ENCODE data around the gene CLIP3.

The CLIP3 gene

GRCh38 chr19:36061367-36061766, 28.7 kb upstream of the CLIP3 start:
- no peaks in the 10 kb centered on the region for H3K4me1 ChIP-seq (ENCODE audit: control insufficient read depth, insufficient read depth, low read length, poor library complexity, severe bottlenecking)
- H3K36me3 ChIP-seq (ENCODE audit: control insufficient read depth, insufficient read depth, low read length) = no peaks in the 10 kb centered on the region
- no peaks in the 10 kb centered on the region for H3K9me3 ChIP-seq (ENCODE audit: control insufficient read depth, low read length)
- H3K27ac ChIP-seq (ENCODE audit: insufficient read depth, low read length, poor library complexity, severe bottlenecking) = no peak overlapping the region
- DNase-seq = no peak
- H3K27me3 ChIP-seq (replicated peaks; ENCODE audit: control insufficient read depth, insufficient read depth, low read length, poor library complexity, severe bottlenecking) = no peaks in the 10 kb centered on the region
- no peak overlapping the region for H3K4me3 ChIP-seq (ENCODE audit: insufficient read depth, low read depth, low read length, poor library complexity, severe bottlenecking)

GRCh38 chr19:36060430-36060829, 27.8 kb upstream of the CLIP3 start:
- Histone ChIP-seq H3K27ac (ENCODE audit: insufficient read depth, low read length, poor library complexity, severe bottlenecking) (no peak overlapping the region), H3K9me3 (ENCODE audit: control insufficient read depth, low read length) (no peaks in the 10 kb centered on the region), H3K4me3 (ENCODE audit: insufficient read depth, low read depth, low read length, poor library complexity, severe bottlenecking) (no peak overlapping the region), H3K36me3 (ENCODE audit: control insufficient read depth, insufficient read depth, low read length) (no peaks in the 10 kb centered on the region), H3K27me3 (replicated peaks; ENCODE audit: control insufficient read depth, insufficient read depth, low read length, poor library complexity, severe bottlenecking) (no peaks in the 10 kb centered on the region), H3K4me1 (ENCODE audit: control insufficient read depth, insufficient read depth, low read length, poor library complexity, severe bottlenecking) (peaks cover under 1% of the 10 kb centered on the region)
- no peak for DNase-seq

- Histone ChIP-seq H3K9me3 (ENCODE audit: control insufficient read depth, low read length) (no peaks in the 10 kb centered on the region), H3K27me3 (replicated peaks; ENCODE audit: control insufficient read depth, insufficient read depth, low read length, poor library complexity, severe bottlenecking) (no peaks in the 10 kb centered on the region), H3K36me3 (ENCODE audit: control insufficient read depth, insufficient read depth, low read length) (no peaks in the 10 kb centered on the region)
Observed at GRCh38 chr19:36059180-36059910, 26.7 kb upstream of the CLIP3 start.

GRCh38 chr19:36058481-36059179, 26.0 kb upstream of the CLIP3 start:
- H3K27ac ChIP-seq (ENCODE audit: insufficient read depth, low read length, poor library complexity, severe bottlenecking) = no peak overlapping the region
- H3K36me3 ChIP-seq (ENCODE audit: control insufficient read depth, insufficient read depth, low read length) = no peaks in the 10 kb centered on the region
- no peak for DNase-seq

More at GRCh38 chr19:36059180-36059910, 26.7 kb upstream of the CLIP3 start:
- no peak overlapping the region for H3K27ac ChIP-seq (ENCODE audit: insufficient read depth, low read length, poor library complexity, severe bottlenecking)
- no peak for DNase-seq
- H3K4me3 ChIP-seq (ENCODE audit: insufficient read depth, low read depth, low read length, poor library complexity, severe bottlenecking) = no peak overlapping the region
- H3K4me1 ChIP-seq (ENCODE audit: control insufficient read depth, insufficient read depth, low read length, poor library complexity, severe bottlenecking) = peaks cover 4% of the 10 kb centered on the region

GRCh38 chr19:36054733-36055686, 22.3 kb upstream of the CLIP3 start, which contains the start of gene WDR62:
Gene WDR62 (plus strand): TSS chr19:36054897. CDS start chr19:36054972, 75 bp downstream.
- peaks cover 4% of the 10 kb centered on the region for H3K4me1 ChIP-seq (ENCODE audit: control insufficient read depth, insufficient read depth, low read length, poor library complexity, severe bottlenecking)
- peak; percentile 25 to 92 (median 88) for DNase-seq
- peak within 1 kb of the TSS; percentile 79 for H3K27ac ChIP-seq (ENCODE audit: insufficient read depth, low read length, poor library complexity, severe bottlenecking)
- H3K4me3 ChIP-seq (ENCODE audit: insufficient read depth, low read depth, low read length, poor library complexity, severe bottlenecking) = peak within 1 kb of the TSS; percentile 81
- H3K36me3 ChIP-seq (ENCODE audit: control insufficient read depth, insufficient read depth, low read length) = no peaks in the 10 kb centered on the region
- no peaks in the 10 kb centered on the region for H3K27me3 ChIP-seq (replicated peaks; ENCODE audit: control insufficient read depth, insufficient read depth, low read length, poor library complexity, severe bottlenecking)
- no peaks in the 10 kb centered on the region for H3K9me3 ChIP-seq (ENCODE audit: control insufficient read depth, low read length)

More at GRCh38 chr19:36058481-36059179, 26.0 kb upstream of the CLIP3 start:
- Histone ChIP-seq H3K9me3 (ENCODE audit: control insufficient read depth, low read length) (no peaks in the 10 kb centered on the region), H3K4me3 (ENCODE audit: insufficient read depth, low read depth, low read length, poor library complexity, severe bottlenecking) (no peak overlapping the region), H3K27me3 (replicated peaks; ENCODE audit: control insufficient read depth, insufficient read depth, low read length, poor library complexity, severe bottlenecking) (no peaks in the 10 kb centered on the region), H3K4me1 (ENCODE audit: control insufficient read depth, insufficient read depth, low read length, poor library complexity, severe bottlenecking) (peaks cover 4% of the 10 kb centered on the region)

- Histone ChIP-seq H3K27ac (ENCODE audit: insufficient read depth, low read length, poor library complexity, severe bottlenecking) (peak within 1 kb of the TSS; percentile 79), H3K36me3 (ENCODE audit: control insufficient read depth, insufficient read depth, low read length) (no peaks in the 10 kb centered on the region), H3K4me3 (ENCODE audit: insufficient read depth, low read depth, low read length, poor library complexity, severe bottlenecking) (peak within 1 kb of the TSS; percentile 81), H3K27me3 (replicated peaks; ENCODE audit: control insufficient read depth, insufficient read depth, low read length, poor library complexity, severe bottlenecking) (no peaks in the 10 kb centered on the region), H3K9me3 (ENCODE audit: control insufficient read depth, low read length) (no peaks in the 10 kb centered on the region), H3K4me1 (ENCODE audit: control insufficient read depth, insufficient read depth, low read length, poor library complexity, severe bottlenecking) (peaks cover 4% of the 10 kb centered on the region)
- peak; percentile 99 to 100 (median 100) for DNase-seq
Observed at GRCh38 chr19:36054119-36054732, 21.6 kb upstream of the CLIP3 start, which contains the start of gene THAP8. Gene THAP8 (minus strand): TSS chr19:36054285. CDS start chr19:36054217, 68 bp downstream.

- Histone ChIP-seq H3K27me3 (replicated peaks; ENCODE audit: control insufficient read depth, insufficient read depth, low read length, poor library complexity, severe bottlenecking) (no peaks in the 10 kb centered on the region), H3K9me3 (ENCODE audit: control insufficient read depth, low read length) (no peaks in the 10 kb centered on the region), H3K4me1 (ENCODE audit: control insufficient read depth, insufficient read depth, low read length, poor library complexity, severe bottlenecking) (peaks cover 4% of the 10 kb centered on the region), H3K27ac (ENCODE audit: insufficient read depth, low read length, poor library complexity, severe bottlenecking) (no peak overlapping the region), H3K4me3 (ENCODE audit: insufficient read depth, low read depth, low read length, poor library complexity, severe bottlenecking) (no peak overlapping the region), H3K36me3 (ENCODE audit: control insufficient read depth, insufficient read depth, low read length) (no peaks in the 10 kb centered on the region)
- DNase-seq = no peak
Observed at GRCh38 chr19:36051637-36052036, 19.0 kb upstream of the CLIP3 start.

GRCh38 chr19:36051236-36051635, 18.6 kb upstream of the CLIP3 start:
- no peaks in the 10 kb centered on the region for H3K36me3 ChIP-seq (ENCODE audit: control insufficient read depth, insufficient read depth, low read length)
- no peak overlapping the region for H3K27ac ChIP-seq (ENCODE audit: insufficient read depth, low read length, poor library complexity, severe bottlenecking)
- H3K9me3 ChIP-seq (ENCODE audit: control insufficient read depth, low read length) = no peaks in the 10 kb centered on the region
- DNase-seq = no peak
- no peaks in the 10 kb centered on the region for H3K27me3 ChIP-seq (replicated peaks; ENCODE audit: control insufficient read depth, insufficient read depth, low read length, poor library complexity, severe bottlenecking)
- H3K4me3 ChIP-seq (ENCODE audit: insufficient read depth, low read depth, low read length, poor library complexity, severe bottlenecking) = no peak overlapping the region
- peaks cover 4% of the 10 kb centered on the region for H3K4me1 ChIP-seq (ENCODE audit: control insufficient read depth, insufficient read depth, low read length, poor library complexity, severe bottlenecking)

GRCh38 chr19:36049080-36049698, 16.5 kb upstream of the CLIP3 start:
- Histone ChIP-seq H3K9me3 (ENCODE audit: control insufficient read depth, low read length) (no peaks in the 10 kb centered on the region), H3K27ac (ENCODE audit: insufficient read depth, low read length, poor library complexity, severe bottlenecking) (no peak overlapping the region)
- no peak for DNase-seq

More at GRCh38 chr19:36049080-36049698, 16.5 kb upstream of the CLIP3 start:
- Histone ChIP-seq H3K4me1 (ENCODE audit: control insufficient read depth, insufficient read depth, low read length, poor library complexity, severe bottlenecking) (no peaks in the 10 kb centered on the region), H3K27me3 (replicated peaks; ENCODE audit: control insufficient read depth, insufficient read depth, low read length, poor library complexity, severe bottlenecking) (no peaks in the 10 kb centered on the region), H3K4me3 (ENCODE audit: insufficient read depth, low read depth, low read length, poor library complexity, severe bottlenecking) (no peak overlapping the region), H3K36me3 (ENCODE audit: control insufficient read depth, insufficient read depth, low read length) (no peaks in the 10 kb centered on the region)
